ENCODE measurements around the gene SLC16A9. TPM values are rescaled to one million over a fixed set of nuclear protein-coding genes. Genes with fewer than 3 reads are reported as not detected.

Gene SLC16A9
- total RNA-seq, 1 donor from 2014 or later: 23.1 TPM

DNA sequence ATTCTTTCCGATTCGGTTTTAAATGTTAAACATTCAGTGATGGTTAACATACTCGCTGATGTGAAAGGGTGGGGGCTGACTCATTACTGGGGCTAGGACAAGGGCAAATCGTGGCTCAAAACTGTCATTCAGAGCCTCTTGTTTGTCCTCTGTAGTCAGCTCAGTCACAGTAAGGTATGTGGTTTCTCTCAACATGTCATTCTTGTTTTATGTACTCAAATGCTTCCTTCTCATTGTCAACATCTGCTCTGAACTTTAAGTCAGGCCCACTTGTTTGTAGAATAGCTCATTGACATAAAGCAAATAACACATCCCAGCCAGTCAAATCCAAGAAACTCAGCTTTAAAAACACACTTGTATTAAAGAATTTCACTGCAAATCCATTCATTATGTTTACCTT is 7.3 kb downstream of the SLC16A9 start:
- no peak for DNase-seq (ENCODE audit: low read depth, low spot score)
- Mint-ChIP-seq H3K9me3 (peaks cover 2% of the 10 kb centered on the region), H3K27ac (ENCODE audit: unreplicated experiment) (no peak overlapping the region), H3K4me1 (peaks cover 17% of the 10 kb centered on the region), H3K27me3 (ENCODE audit: low read depth) (no peaks in the 10 kb centered on the region), H3K36me3 (ENCODE audit: low read depth) (peaks cover 22% of the 10 kb centered on the region), H3K4me3 (no peak overlapping the region)
- TF ChIP-seq, protein P1, sequence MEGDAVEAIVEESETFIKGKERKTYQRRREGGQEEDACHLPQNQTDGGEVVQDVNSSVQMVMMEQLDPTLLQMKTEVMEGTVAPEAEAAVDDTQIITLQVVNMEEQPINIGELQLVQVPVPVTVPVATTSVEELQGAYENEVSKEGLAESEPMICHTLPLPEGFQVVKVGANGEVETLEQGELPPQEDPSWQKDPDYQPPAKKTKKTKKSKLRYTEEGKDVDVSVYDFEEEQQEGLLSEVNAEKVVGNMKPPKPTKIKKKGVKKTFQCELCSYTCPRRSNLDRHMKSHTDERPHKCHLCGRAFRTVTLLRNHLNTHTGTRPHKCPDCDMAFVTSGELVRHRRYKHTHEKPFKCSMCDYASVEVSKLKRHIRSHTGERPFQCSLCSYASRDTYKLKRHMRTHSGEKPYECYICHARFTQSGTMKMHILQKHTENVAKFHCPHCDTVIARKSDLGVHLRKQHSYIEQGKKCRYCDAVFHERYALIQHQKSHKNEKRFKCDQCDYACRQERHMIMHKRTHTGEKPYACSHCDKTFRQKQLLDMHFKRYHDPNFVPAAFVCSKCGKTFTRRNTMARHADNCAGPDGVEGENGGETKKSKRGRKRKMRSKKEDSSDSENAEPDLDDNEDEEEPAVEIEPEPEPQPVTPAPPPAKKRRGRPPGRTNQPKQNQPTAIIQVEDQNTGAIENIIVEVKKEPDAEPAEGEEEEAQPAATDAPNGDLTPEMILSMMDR (conservative IDR thresholded peaks at IDR 0.05): no peak

DNA sequence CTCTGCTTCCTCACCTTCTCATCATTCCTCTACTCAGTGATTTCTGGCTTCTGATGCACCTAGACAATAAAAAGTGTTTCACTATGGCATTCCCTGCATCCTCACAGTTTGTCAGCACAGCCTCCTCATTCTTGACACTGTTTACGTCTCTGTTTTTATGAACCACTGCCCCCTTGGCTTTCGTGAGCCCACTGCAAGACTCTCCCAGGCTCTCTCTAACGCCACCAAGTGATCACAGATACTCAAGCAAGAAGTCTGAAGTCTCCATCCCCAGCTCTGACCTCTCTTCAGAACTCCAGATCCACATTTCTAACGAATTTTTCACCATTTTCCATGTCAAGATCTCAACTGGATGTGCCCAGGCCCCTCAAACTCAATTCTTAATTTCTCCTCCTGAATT is 8.9 kb downstream of the SLC16A9 start:
- Mint-ChIP-seq H3K9me3 (no peaks in the 10 kb centered on the region), H3K36me3 (ENCODE audit: low read depth) (peaks cover 15% of the 10 kb centered on the region), H3K4me3 (no peak overlapping the region), H3K4me1 (peaks cover 10% of the 10 kb centered on the region), H3K27me3 (ENCODE audit: low read depth) (no peaks in the 10 kb centered on the region), H3K27ac (ENCODE audit: unreplicated experiment) (peak overlapping the region; percentile 7)
- TF ChIP-seq, protein P1 (conservative IDR thresholded peaks at IDR 0.05): no peak
- no peak for DNase-seq (ENCODE audit: low read depth, low spot score)

DNA sequence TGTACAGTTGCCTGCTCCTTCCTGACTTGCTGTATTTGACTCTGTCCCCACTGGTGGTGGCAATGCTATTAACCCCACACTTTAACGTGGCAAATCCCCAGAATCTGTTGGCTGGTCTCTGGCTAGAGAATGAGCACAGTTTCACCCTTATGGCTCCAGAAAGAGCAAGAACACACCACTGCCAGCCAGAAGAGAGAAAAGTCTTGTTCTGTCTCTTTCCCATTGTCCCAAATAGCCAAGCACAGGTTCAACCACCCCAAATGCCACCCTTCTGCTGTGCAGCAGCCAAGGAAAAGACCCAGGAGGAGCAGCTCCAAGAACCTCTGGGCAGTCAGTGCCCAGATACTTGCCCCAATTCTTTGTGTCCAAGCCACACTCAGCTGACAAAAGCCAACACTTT is 11.3 kb downstream of the SLC16A9 start:
- Mint-ChIP-seq H3K9me3 (peaks cover 2% of the 10 kb centered on the region), H3K36me3 (ENCODE audit: low read depth) (peaks cover 14% of the 10 kb centered on the region), H3K4me3 (no peak overlapping the region), H3K27ac (ENCODE audit: unreplicated experiment) (no peak overlapping the region), H3K4me1 (peaks cover 10% of the 10 kb centered on the region), H3K27me3 (ENCODE audit: low read depth) (no peaks in the 10 kb centered on the region)
- no peak for DNase-seq (ENCODE audit: low read depth, low spot score)
- TF ChIP-seq, protein P1 (conservative IDR thresholded peaks at IDR 0.05): no peak

DNA sequence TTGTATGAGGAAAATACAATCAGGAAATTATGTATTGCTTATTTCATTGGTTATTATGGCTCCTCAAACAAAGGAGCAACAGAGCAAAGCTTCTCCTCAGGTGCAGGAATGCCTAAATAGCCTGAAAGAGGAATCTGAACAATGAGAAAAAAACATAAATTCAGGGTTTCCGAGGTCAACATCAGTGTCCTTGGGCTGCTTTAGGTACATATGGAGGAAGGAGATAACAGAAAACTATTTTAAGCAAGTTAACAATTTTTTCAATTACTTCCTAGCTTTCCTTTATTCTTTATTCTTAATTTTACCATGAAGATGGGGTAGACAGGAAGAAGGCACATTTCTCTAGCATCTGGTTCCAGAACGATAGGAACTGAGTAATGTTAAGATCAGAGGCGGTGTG is 14.0 kb downstream of the SLC16A9 start:
- peaks cover 11% of the 10 kb centered on the region for H3K36me3 Mint-ChIP-seq (ENCODE audit: low read depth)
- TF ChIP-seq, protein P1 (conservative IDR thresholded peaks at IDR 0.05): no peak
- H3K4me3 Mint-ChIP-seq: no peak overlapping the region
- H3K4me1 Mint-ChIP-seq: peaks cover 2% of the 10 kb centered on the region
- no peaks in the 10 kb centered on the region for H3K27me3 Mint-ChIP-seq (ENCODE audit: low read depth)
- H3K27ac Mint-ChIP-seq (ENCODE audit: unreplicated experiment): no peak overlapping the region
- H3K9me3 Mint-ChIP-seq: peaks cover 2% of the 10 kb centered on the region
- DNase-seq (ENCODE audit: low read depth, low spot score): no peak

DNA sequence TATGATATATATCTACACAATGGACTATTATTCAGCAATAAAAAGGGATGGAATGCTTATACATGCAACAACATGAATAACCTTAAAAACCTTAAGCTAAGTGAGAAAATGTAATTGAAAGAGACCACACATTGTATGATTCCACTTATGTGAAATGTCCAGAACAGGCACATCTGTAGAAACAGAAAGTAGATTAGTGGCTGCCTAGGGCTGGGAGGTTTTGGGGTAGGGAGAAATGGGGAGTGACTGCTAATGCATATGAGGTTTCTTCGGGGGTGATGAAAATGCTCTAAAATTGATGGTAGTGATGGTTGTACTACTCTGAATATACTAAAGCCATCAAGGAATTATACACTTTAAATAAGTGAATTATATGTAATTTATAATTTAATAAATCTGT is 14.7 kb downstream of the SLC16A9 start:
- H3K4me1 Mint-ChIP-seq: no peaks in the 10 kb centered on the region
- TF ChIP-seq, protein P1 (conservative IDR thresholded peaks at IDR 0.05): no peak
- H3K4me3 Mint-ChIP-seq: no peak overlapping the region
- H3K36me3 Mint-ChIP-seq (ENCODE audit: low read depth): peaks cover 15% of the 10 kb centered on the region
- no peak overlapping the region for H3K27ac Mint-ChIP-seq (ENCODE audit: unreplicated experiment)
- DNase-seq (ENCODE audit: low read depth, low spot score): no peak
- peaks cover 2% of the 10 kb centered on the region for H3K9me3 Mint-ChIP-seq
- H3K27me3 Mint-ChIP-seq (ENCODE audit: low read depth): no peaks in the 10 kb centered on the region

DNA sequence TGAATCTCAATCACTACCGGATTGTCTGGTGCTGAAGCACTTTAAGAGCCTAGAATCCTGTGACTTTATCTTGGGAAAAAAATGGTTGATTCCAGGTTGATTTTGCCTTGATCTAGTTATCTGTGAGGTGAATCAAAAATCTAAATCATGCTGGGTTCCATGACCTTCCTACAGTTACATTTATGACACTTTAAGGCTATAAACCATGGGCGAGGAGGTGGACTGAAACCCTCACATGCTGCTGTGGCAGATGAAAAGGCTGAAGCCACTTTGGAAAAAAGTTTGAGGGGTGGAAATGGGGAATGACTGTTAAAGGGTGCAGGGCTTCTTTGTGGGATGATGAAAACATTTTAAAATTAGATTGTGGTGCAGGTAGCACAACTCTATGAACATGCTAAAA is 17.5 kb downstream of the SLC16A9 start:
- Mint-ChIP-seq H3K36me3 (ENCODE audit: low read depth) (peaks cover 7% of the 10 kb centered on the region), H3K9me3 (peaks cover 2% of the 10 kb centered on the region), H3K4me1 (no peaks in the 10 kb centered on the region), H3K4me3 (no peak overlapping the region), H3K27me3 (ENCODE audit: low read depth) (no peaks in the 10 kb centered on the region), H3K27ac (ENCODE audit: unreplicated experiment) (no peak overlapping the region)
- no peak for DNase-seq (ENCODE audit: low read depth, low spot score)
- TF ChIP-seq, protein P1 (conservative IDR thresholded peaks at IDR 0.05): no peak

Measured in neural crest cell (in vitro differentiated cells).